Stimulated activated CD8-positive, alpha-beta memory T cell treated with anti-CD3 and anti-CD28 coated beads, Interleukin-4, amount 100 ng/mL, for 1 hour (primary cell): ENCODE results near the gene PRKCG.

Experiments
- DNase-seq, 2 donors: peaks; one replicate each; pipeline ENCODE4 v3.0.0-alpha.2; 2020; ENCODE audit warnings: low read depth in 2 of 2, low spot score in 1 of 2

The PRKCG gene

DNA sequence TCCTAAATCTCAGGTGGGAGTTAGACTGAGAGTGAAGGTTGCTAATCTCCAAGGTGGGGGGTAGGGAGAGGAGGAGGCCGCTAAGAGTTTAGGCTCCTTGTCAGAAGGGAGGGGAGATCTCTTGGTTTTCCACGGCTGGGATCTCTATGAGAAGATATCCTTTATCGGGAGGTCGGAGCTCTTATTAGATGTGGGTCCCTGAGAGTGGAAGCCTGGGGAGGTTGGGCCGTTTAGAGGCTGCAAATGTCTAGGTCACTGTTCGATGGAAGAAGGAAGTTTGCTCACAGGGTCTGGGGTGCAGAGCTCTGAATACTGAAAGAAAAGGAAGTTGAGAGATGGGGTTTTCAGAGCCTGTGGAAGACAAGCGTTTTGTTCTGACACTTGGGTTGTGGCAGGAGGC lies 10.5 kb upstream of the PRKCG start:
- DNase-seq = no peak

DNA sequence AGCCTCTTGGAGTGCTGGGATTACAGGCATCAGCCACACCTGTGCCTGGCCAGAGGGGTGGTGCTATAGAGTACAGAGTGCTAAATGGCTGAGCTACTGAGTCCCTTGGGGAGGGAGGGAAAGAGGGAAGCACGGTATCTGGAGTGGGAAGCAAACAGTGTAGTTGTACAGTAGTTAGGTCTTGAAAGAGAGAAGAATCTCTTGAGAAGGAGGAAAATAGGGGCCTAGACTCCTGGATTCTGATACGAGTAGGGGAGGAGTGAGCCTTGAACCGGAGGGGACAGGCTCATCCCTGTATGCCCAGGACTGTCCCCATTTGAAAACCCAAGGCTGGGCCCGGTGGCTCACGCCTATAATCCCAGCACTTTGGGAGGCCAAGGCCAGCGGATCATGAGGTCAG lies 9.2 kb upstream of the PRKCG start:
- no peak for DNase-seq

DNA sequence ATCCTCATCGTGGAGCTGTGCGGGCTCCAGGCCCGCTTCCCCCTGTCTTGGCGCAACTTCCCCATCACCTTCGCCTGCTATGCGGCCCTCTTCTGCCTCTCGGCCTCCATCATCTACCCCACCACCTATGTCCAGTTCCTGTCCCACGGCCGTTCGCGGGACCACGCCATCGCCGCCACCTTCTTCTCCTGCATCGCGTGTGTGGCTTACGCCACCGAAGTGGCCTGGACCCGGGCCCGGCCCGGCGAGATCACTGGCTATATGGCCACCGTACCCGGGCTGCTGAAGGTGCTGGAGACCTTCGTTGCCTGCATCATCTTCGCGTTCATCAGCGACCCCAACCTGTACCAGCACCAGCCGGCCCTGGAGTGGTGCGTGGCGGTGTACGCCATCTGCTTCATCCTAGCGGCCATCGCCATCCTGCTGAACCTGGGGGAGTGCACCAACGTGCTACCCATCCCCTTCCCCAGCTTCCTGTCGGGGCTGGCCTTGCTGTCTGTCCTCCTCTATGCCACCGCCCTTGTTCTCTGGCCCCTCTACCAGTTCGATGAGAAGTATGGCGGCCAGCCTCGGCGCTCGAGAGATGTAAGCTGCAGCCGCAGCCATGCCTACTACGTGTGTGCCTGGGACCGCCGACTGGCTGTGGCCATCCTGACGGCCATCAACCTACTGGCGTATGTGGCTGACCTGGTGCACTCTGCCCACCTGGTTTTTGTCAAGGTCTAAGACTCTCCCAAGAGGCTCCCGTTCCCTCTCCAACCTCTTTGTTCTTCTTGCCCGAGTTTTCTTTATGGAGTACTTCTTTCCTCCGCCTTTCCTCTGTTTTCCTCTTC lies 8.0 kb upstream of the PRKCG start:
- no peak for DNase-seq

DNA sequence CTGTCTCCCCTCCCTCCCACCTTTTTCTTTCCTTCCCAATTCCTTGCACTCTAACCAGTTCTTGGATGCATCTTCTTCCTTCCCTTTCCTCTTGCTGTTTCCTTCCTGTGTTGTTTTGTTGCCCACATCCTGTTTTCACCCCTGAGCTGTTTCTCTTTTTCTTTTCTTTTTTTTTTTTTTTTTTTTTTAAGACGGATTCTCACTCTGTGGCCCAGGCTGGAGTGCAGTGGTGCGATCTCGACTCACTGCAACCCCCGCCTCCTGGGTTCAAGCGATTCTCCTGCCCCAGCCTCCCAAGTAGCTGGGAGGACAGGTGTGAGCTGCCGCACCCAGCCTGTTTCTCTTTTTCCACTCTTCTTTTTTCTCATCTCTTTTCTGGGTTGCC lies 7.4 kb upstream of the PRKCG start:
- no peak for DNase-seq

DNA sequence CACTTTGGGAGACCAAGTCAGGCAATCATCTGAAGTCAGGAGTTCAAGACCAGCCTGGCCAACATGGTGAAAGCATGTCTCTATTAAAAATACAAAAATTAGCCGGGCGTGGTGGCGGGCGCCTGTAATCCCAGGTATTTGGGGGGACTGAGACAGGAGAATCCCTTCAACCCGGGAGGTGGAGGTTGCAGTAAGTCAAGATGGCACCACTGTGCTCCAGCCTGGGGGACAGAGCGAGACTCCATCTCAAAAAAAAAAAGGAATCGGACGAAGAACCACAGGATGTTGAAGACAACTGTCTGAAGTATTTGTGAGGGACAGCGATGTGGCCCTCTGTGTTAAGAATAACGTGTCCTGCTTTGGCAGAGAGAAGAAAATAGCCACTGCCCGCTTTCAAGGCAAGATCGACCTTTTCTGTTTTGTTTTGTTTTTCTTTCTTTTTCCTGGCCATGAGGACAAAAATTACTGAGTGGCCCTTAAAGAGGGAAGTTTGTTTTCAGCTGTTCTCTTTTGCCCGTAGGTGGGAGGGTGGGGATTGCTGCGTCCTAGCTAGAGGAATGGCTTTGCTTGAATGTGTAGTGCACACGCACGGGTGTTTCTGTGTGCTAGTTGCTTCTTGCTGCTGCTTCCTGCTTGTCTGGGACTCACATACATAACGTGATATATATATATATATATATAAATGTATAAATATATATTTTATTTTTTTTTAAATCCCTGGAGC lies 6.2 kb upstream of the PRKCG start:
- no peak for DNase-seq

DNA sequence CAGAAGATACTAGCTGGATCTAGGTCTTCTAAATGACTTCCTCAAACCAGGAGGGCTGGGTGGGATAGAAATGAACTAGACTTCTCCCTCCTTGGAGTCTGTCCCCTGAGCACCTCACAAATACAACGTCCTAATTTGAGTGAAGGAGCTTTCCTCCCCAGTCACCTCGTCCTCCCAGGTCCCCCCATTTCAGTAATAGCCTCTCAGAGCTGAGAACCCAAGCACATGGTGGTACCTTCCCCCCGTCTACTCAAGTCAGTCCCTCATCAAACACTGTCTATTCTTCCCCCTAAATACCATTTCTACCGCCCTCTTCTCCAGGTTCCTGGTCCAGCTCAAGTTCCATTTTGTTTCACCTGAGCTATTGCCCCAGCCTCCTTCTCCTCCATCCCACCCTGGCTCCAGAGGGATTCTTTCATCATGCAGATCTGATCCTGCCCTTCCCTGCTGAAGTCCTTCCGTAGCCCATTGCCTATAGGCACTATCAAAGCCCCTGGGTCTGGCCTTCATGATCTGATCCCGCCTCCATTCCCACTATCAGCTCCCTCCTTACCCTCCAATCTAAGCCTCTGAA lies 5.3 kb upstream of the PRKCG start:
- DNase-seq = no peak

DNA sequence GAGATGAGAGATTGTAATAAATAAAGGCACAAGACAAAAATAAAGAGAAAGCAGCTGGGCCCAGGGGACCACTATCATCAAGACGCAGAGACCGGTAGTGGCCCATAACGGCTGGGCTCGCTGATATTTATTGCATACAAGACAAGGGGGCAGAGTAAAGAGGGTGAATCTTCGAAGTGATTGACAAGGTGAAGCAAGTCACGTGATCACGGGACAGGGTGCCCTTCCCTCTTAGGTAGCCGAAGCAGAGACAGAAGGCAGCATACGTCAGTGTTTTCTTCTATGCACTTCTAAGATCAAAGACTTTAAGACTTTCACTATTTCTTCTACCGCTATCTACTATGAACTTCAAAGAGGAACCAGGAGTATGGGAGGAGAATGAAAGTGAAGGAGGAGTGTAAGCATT lies 4.6 kb upstream of the PRKCG start:
- DNase-seq = no peak

DNA sequence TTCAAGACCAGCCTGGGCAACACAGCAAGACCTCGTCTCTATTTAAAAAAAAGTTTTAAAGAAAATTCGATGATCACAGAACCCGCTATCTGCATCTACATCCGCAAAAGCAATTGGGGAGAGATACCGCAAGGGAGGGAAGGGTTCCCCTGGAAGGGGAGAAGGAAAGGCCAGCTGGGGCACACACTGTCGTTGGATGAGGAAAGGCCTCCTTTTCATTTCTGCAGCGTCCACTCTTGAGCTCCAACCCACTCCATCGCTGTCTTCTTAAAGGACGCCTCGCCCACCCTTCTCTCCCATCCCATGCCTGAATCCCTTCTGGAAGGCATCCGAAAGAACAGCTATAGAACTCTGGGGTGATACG lies 3.2 kb upstream of the PRKCG start:
- DNase-seq = no peak

DNA sequence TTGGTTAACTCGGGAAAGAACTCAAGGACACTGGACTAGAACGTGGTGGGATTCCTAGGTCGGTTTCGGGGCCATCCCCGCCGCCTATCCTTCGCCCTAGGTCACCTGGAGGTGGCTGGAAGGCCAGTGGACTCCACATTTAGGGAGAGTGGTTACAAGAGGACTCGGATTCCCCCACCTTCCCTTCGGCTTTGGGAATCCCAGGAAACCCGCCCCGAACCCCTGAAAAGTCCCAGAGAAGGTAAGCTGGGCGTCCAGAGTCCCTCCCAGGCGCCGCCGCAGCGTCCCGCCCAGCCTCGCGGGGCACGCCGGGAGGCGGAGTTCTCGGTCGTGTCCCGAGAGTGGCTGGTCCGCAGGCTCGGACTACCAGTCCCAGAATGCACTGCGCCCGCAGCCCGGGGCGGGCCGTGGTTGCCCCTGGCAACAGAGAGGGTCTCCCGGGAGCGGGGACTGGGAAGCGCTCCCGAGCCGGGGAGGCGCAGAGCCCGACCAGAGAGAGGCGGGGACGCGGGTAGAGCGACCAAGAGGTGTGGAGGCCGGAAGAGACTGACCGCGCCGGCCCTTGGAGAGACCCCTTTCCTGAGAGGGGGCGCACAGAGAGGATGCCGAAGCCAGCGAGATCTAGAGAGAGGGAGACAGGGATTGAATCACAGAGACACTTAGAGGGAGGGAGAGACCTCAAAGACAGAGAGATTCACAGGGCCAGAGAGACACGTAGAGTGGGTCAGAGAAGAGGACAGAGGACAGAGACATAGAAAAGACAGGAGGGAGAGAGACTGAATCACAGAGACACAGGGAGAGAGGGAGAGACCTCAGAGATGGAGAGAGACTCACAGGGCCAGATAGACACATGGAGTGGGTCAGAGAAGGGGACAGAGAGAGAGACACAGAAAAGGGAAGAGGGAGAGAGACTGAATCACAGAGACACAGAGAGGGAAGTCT lies 2.6 kb upstream of the PRKCG start:
- DNase-seq = peak; percentile 60 to 67

DNA sequence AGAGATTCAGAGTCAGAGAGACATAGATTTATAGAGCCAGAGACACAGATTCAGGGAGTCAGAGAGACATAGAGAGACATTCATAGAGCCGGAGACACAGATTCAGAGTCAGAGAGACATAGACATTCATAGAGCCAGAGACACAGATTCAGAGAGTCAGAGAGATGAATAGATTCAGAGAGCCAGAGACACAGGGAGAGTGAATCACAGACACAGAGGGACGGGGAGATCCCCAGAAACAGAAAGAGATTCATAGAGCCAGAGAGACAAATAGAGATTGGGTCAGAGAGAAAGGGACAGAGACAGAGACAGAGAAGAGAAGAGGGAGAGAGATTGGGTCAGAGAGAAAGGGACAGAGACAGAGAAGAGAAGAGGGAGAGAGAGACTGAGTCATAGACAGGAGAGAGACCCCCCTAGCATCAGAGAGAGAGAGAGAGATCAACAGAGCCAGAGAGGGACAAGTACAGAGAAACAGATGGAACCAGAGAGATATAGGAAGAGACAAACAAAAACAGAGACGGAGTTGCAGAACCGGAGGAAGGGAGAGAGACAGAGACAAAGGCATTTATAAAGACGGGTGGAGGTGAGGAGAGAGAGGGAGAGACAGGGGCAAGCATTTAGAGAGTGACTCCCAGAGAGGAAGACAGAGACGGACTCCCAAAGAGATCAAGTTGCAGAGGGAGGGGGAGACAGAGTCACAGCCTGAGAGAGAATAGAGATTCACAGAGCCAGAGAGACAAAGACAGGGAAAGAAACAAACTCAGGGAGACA lies 1.1 kb upstream of the PRKCG start:
- DNase-seq = no peak

DNA sequence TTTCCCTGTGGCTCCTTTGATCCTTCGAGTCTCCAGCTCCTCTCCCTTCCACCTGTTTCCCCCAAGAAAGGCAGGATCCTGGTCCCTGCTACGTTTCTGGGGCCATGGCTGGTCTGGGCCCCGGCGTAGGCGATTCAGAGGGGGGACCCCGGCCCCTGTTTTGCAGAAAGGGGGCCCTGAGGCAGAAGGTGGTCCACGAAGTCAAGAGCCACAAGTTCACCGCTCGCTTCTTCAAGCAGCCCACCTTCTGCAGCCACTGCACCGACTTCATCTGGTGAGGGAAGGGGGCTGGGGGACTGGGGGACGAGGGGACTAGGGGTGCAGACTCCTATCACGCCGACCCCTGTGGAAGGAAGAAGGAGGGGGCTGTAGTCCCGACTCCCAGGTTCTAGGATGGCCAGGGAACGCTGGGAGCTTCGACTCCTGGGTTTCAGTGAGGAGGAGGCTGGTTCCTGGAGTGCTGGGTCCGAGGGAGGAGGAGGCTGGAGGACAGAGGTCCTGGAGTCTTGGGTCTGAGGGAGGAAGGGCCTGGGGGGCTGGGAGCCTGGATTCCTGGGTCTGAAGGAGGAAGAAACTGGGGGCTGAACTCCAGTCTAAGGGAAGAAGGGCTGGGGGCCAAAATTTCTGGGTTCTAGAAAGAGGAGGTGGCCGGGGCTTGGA lies 524 bp downstream of the PRKCG start:
- no peak for DNase-seq

DNA sequence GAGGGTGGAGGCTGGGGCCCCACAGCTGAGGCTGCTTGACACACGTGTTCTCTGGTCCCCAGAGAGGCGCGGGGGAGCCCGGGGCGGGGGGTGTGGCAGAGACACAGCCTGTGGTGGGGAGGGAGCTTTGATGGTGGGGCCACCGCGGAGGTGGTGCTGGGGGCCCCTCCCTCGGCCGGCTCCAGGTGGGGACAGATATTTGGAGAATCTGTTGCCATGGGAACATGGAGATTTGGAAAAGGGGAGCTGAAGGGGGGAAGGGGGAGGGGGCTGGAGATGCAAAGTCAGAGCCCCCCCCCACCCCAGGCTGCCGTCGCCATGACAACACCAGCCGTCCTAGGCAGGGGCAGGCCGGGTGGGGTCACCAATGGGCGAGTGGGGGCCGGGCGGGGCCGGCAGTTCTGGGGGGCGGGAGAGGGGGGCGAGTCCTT lies 1.2 kb downstream of the PRKCG start:
- no peak for DNase-seq

DNA sequence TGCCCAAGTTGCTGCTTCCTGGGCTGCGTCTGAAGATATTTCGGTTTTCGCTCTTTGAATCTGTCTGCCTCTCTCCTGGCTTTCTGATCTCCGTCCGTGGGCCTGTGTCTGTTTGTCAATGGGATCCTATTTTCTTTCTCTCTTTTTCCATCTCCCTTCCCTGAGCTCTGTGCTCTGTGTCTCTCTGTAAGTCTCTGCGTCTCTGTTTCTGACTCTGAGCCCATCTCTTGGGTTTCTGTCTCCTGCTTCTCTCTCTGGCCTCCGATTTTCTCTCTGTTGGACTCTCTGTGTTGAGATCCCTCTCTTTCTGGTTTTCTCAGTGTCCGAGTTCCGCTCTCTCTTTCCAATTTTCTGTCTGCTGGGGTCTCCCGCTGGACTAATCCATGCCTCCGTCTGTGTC lies 1.7 kb downstream of the PRKCG start:
- no peak for DNase-seq

DNA sequence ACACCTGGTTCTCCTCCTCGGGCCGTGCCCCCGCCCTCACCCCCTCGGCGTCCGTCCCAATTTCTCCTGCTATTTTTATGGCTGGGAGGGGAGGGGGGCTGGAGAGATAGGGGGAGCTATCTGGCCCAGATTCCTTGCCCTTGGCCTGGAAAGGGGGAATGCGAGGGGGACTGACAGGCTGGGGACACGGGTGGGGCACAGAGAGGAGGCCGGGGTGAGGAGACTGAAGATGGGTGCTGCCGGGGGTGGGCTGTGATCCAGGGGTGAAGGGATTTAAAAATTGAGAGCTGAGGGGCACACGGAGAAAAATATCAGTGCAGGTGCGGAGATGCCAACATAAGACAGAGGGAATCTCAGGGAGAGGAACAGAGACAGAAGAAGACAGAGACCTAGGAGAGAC lies 2.3 kb downstream of the PRKCG start:
- no peak for DNase-seq

DNA sequence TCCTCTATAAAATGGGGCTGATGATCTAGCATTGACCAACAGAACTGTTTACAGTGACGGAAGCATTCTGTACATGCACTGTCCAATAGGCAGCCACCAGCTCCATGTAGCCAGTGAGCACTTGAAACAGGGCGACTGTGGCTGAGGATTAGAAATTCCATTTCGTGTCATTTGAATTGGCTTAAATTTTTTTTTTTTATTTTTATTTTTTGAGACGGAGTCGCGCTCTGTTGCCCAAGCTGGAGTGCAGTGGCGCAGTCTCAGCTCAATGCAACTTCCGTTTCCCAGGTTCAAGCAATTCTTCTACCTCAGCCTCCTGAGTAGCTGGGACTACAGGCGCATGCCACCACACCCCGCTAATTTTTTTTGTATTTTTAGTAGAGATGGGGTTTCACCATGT lies 3.0 kb downstream of the PRKCG start:
- DNase-seq = no peak

DNA sequence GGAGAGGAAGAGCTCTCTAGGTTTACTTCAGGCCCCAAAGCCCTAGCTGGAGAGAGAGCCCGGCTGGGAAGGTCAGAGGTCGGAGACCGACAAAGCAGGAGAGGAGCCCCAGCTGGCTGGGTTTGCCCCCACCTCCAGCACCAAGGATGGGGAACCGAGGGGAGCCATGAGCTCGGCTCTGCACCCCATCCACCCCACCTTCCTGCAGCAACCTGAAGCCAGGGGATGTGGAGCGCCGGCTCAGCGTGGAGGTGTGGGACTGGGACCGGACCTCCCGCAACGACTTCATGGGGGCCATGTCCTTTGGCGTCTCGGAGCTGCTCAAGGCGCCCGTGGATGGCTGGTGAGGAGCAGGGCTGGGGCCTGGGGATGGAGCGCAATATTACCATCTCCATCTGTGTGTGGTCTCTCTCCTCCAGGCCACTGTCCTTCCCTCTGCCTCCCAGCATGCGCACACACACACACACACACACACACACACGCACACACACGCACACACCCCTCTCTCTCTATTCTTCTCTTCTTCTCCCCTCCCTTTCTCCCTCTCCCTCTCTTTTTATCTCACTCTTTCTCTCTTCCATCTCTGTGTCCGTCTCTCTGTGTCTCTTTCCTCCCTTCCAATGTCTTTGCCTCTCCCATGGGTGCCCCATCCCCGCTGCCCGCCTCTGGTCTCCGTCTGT lies 10.4 kb downstream of the PRKCG start:
- DNase-seq = no peak

DNA sequence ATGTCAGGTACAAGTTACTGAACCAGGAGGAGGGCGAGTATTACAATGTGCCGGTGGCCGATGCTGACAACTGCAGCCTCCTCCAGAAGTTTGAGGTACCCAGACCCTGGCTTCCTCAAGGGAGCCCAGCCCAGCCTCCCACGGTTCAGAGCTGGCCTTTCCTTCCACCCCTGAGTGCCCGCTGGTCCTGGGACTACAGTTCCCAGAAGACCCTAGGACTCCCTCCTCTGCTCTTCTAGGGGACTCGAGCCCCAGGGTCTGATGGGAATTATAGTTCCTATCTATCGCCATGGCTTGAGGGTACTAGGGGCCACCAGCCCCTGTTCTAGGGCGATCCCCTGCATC lies 11.0 kb downstream of the PRKCG start:
- no peak for DNase-seq

DNA sequence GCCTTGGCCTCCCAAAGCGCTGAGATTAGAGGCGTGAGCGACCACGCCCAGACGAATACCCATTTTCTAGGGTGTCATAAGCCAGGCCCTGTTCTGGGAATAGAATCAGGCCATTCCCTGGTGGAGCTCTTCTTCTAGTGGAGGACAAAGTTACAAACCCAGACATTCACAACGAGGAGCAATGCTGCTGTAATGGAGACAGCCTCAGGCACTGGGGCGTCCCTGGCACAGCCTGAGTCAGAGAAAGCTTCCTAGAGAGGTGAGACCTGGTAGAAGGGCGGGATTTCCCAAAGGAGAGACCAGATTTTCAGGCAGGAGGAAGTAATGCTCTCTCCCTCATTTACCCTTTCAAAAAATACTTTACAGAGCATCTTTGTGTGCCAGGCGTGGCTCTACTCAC lies 12.7 kb downstream of the PRKCG start:
- DNase-seq = no peak

DNA sequence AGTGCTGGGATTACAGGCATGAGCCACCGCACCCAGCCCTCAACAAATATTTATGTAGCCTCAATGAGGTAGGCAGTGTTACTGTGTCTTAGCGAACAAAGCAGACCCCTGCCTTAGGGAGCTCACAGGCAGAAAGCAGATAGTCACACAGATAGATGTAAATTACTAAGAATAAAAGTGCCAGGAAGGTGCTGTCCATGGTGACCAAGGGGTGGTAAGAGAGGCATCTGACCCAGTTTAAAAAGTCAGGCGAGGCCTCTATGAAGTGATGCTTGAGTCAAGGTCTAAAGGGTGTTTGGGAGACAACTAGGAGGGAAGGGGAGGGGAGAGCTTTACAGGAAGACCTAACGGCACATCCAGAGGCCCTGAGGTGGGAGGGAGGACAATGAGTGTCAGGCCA lies 14.7 kb downstream of the PRKCG start:
- DNase-seq = no peak

DNA sequence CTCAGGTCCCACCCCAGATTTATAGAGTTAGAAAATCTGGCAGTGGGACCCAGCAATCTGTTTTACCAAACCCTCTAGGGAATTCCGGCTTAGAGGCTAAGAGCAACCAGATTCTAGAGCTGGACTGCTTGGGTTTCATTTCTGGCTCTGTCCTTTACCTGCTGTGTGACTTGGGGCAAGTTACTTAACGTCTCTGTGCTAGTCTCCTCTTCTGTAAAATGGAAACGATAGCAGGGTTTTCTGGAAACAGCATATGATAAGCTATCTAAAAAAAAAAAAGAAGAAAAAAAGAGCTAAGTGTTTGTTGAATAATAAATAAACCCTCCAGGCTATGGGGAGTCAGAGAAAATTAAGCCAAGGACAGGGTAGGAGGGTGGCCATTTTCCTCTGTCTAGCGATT lies 15.5 kb downstream of the PRKCG start:
- DNase-seq = no peak
